Heart right ventricle (tissue), 16 donors: ENCODE results near the gene ACTN4. TPM values are rescaled to one million over a fixed set of nuclear protein-coding genes. Genes with fewer than 3 reads are reported as not detected.
"Not testable (repeated sequence)": the region's sequence is repeated elsewhere in the genome, so short reads cannot be mapped to it uniquely, and the experiment has no call there.

Source experiments
- ATAC-seq, 8 donors: fragments of 200-7000 bp; cut with Tn5 transposase; one replicate each; pipeline ENCODE4 v1.9.1; 2020; ENCODE audit warnings: mild to moderate bottlenecking in 8 of 8, moderate library complexity in 8 of 8, moderate number of reproducible peaks in 1 of 8
- DNase-seq, 2 donors: peaks; one replicate each; pipeline ENCODE4 v3.0.0-alpha.2; 2020
- H3K27ac ChIP-seq, 10 donors: fragments of 200-600 bp; sonication (generic) in 2 of 10; one replicate each; pipeline versions ENCODE4 v1.5.0 to v1.8.0; 2020 to 2022; ENCODE audit warnings: mild to moderate bottlenecking in 3 of 10
- H3K27me3 ChIP-seq, 7 donors: fragments of 200-600 bp; one replicate each; pipeline ENCODE4 v1.8.0; 2021 to 2022; ENCODE audit warnings: mild to moderate bottlenecking in 2 of 7
- H3K36me3 ChIP-seq, 9 donors: fragments of 200-600 bp; sonication (generic) in 1 of 9; one replicate each; pipeline versions ENCODE4 v1.5.0 to v1.8.0; 2020 to 2022; ENCODE audit warnings: mild to moderate bottlenecking in 2 of 9
- H3K4me1 ChIP-seq, 9 donors: fragments of 200-600 bp; sonication (generic) in 1 of 9; one replicate each; pipeline versions ENCODE4 v1.5.0 to v1.8.0; 2020 to 2022; ENCODE audit warnings: mild to moderate bottlenecking in 4 of 9
- H3K4me3 ChIP-seq, 10 donors: fragments of 200-600 bp; sonication (generic) in 2 of 10; one replicate each; pipeline versions ENCODE4 v1.5.0 to v1.8.0; 2020 to 2022; ENCODE audit warnings: mild to moderate bottlenecking in 7 of 10, moderate library complexity in 2 of 10
- H3K9me3 ChIP-seq, 11 donors: fragments of 200-600 bp in 10 of 11; sonication (generic) in 2 of 11; one replicate each; pipeline versions ENCODE4 v1.5.0 to v1.8.0; 2013 to 2022; ENCODE audit warnings: mild to moderate bottlenecking in 2 of 11, control low read depth in 1 of 11, moderate library complexity in 1 of 11
- CTCF ChIP-seq, 9 donors: fragments of 200-600 bp; sonication (generic) in 2 of 9; IDR thresholded peaks; one replicate each; pipeline versions ENCODE4 v1.5.0 to v1.8.0; 2021 to 2022; ENCODE audit warnings: antibody characterized with exemption in 9 of 9, mild to moderate bottlenecking in 5 of 9, moderate library complexity in 1 of 9
- WGBS, 2 donors: extraction: QIAGEN DNeasy Blood & Tissue Kit; methylation state at CpG; one replicate each; pipeline ENCODE4 v1.1.7; 2013; ENCODE audit warnings: inconsistent platforms in 1 of 2; 5-methylcytosine and 5-hydroxymethylcytosine counted together
- intact Hi-C, 10 donors: fragments of 100-400 bp; cut with DNase I; formaldehyde crosslinking; loops; one replicate each; pipeline versions ENCODE4 v1.11.1 to v1.14.2; 2022
- polyA plus RNA-seq, 2 donors: library from polyadenylated mRNA; stranded (reverse); fragments of 200-250 nt; gene quantifications; one replicate each; pipeline ENCODE4 v1.2.3, GENCODE V29; 2013
- total RNA-seq, 10 donors: library from RNA; stranded (reverse); fragmentation: NEBNext Ultra II Directional in 3 of 10; extraction: Animal tissue kit (Norgen Biotek cat#: 25700) in 3 of 10; gene quantifications; one replicate each; pipeline versions ENCODE4 v1.2.1 to v1.2.4, GENCODE V29; 2021 to 2023
- donor health status: Arrhythmogenic right ventricular cardiomyopathy.
- donor health status: ischemic (EF 13 %, LVEDD 7.1; RV severe dilation, severe dysfunction).
- donor health status: healthy with polysubstance abuse.
- donor health status: DM: no; HTN: yes; CAD: no.
- donor health status: DM: no; HTN: no; CAD: no.
- donor health status: ischemic (EF 25% LVEDD 6.9; RV normal size, moderate dysfunction).
- donor health status: ischemic (EF 25% LVEDD 5.7; RV mildly dilated, moderate dysfunction).
- donor health status: healthy.
- donor health status: DM: yes; HTN: yes; CAD: no.
- donor health status: Ischemic cardiomyopathy.
- donor health status: ischemic (EF 35%, LVEDD 5.7; RV mildly dilated, moderate dysfunction).
- donor health status: nonischemic (EF 11% LVEDD 7.7; RV severe dilation, severe dysfunction).
- donor health status: DM: yes; HTN: yes; CAD: no.
- donor health status: PGD.
- donor health status: ischemic (EF 29% LVEDD 5.4; RV normal size, mild dysfunction).
- donor health status: nonischemic (EF 23%, LVEDD 6.1; RV moderate dilation, normal function).

Gene ACTN4
- total and polyA plus RNA-seq, 12 donors, result 92.4 to 291 (median 149) TPM

- H3K27me3 ChIP-seq, result no peaks in the 10 kb centered on the region
- DNase-seq, result no peak
- no peak for ATAC-seq
- no peaks in the 10 kb centered on the region for H3K9me3 ChIP-seq
- H3K36me3 ChIP-seq, result no peaks in the 10 kb centered on the region
- intact Hi-C loops, result no loop called here
- H3K27ac ChIP-seq, result no peak within 1 kb of the TSS
- WGBS, 2 donors, result 89 to 93% methylated on average over 10 of the region's 10 CpGs
- no peaks in the 10 kb centered on the region for H3K4me1 ChIP-seq
- no peak within 1 kb of the TSS for H3K4me3 ChIP-seq
- TF ChIP-seq CTCF (IDR thresholded peaks at IDR 0.05), result no peak
Observed at GRCh38 chr19:38744298-38744681, 96.8 kb downstream of the ACTN4 start, which contains the start of gene CAPN12. TSS of gene CAPN12 (minus strand) at chr19:38744474. CDS start at chr19:38744165, 309 bp downstream.

- no peak for DNase-seq
- Histone ChIP-seq H3K27ac (no peak overlapping the region), H3K27me3 (no peaks in the 10 kb centered on the region), H3K36me3 (no peaks in the 10 kb centered on the region), H3K4me1 (no peaks in the 10 kb centered on the region), H3K9me3 (no peaks in the 10 kb centered on the region), H3K4me3 (no peak overlapping the region)
- no peak for TF ChIP-seq CTCF (IDR thresholded peaks at IDR 0.05)
- intact Hi-C loops, result no loop called here
- WGBS, 2 donors, result 90 to 94% methylated on average over 6 of the region's 6 CpGs
- ATAC-seq, result no peak
Observed at GRCh38 chr19:38744874-38745273, 97.4 kb downstream of the ACTN4 start.

- no peaks in the 10 kb centered on the region for H3K36me3 ChIP-seq
- WGBS, 2 donors, result 82 to 83% methylated on average over 7 of the region's 7 CpGs
- TF ChIP-seq CTCF (IDR thresholded peaks at IDR 0.05), result no peak
- H3K27me3 ChIP-seq, result no peaks in the 10 kb centered on the region
- ATAC-seq, result no peak
- H3K27ac ChIP-seq, result no peak overlapping the region
- no peak for DNase-seq
- H3K4me1 ChIP-seq, result no peaks in the 10 kb centered on the region
- intact Hi-C loops, result no loop called here
- no peak overlapping the region for H3K4me3 ChIP-seq
- H3K9me3 ChIP-seq, result no peaks in the 10 kb centered on the region
Observed at GRCh38 chr19:38745316-38745715, 97.9 kb downstream of the ACTN4 start.

- WGBS, 2 donors, result 79 to 80% methylated on average over 3 of the region's 3 CpGs
- H3K36me3 ChIP-seq, DNase-seq, H3K27me3 ChIP-seq, H3K4me3 ChIP-seq, H3K4me1 ChIP-seq, intact Hi-C loops, H3K9me3 ChIP-seq, ATAC-seq: not testable (repeated sequence)
- peak overlapping the region in 2 of 10 donors; percentile 44 to 70 for H3K27ac ChIP-seq
Observed at GRCh38 chr19:38753783-38754182, 106.3 kb downstream of the ACTN4 start.

- H3K27me3 ChIP-seq, DNase-seq, H3K4me1 ChIP-seq, intact Hi-C loops, H3K36me3 ChIP-seq, H3K9me3 ChIP-seq, ATAC-seq, H3K27ac ChIP-seq, H3K4me3 ChIP-seq: not testable (repeated sequence)
- WGBS, 2 donors, result 80 to 100% methylated on average over 1 to 2 of the region's 2 CpGs
Observed at GRCh38 chr19:38754196-38754595, 106.7 kb downstream of the ACTN4 start.
